H1 (cell line): ENCODE measurements around the gene IRF4. TPM values are rescaled to one million over a fixed set of nuclear protein-coding genes. Genes with fewer than 3 reads are reported as not detected.

Source experiments
- BCL11A ChIP-seq, 2 experiments: IDR thresholded peaks; one replicate each; pipeline ENCODE4 v1.6.1; 2011; ENCODE audit warnings: low read depth in 2 of 2, low read length in 2 of 2, mild to moderate bottlenecking in 2 of 2
- EP300 ChIP-seq, 2 experiments: IDR thresholded peaks; 1 replicate in 1 of 2; 2 replicates in 1 of 2; pipeline ENCODE4 v1.6.1; 2011 to 2012; ENCODE audit warnings: low read depth in 2 of 2, low read length in 2 of 2, mild to moderate bottlenecking in 2 of 2, borderline replicate concordance in 1 of 2, inconsistent platforms in 1 of 2, moderate library complexity in 1 of 2
- FOSL1 ChIP-seq: IDR thresholded peaks from 2 replicates; pipeline ENCODE4 v1.6.1; 2011; ENCODE audit warnings: mild to moderate bottlenecking, low read depth, low read length, moderate library complexity; ENCODE audit not compliant: insufficient read depth
- KDM4A ChIP-seq: IDR thresholded peaks from one replicate; pipeline ENCODE4 v1.7.1; 2012; ENCODE audit warnings: low read depth, mild to moderate bottlenecking, moderate library complexity, low read length, inconsistent platforms; ENCODE audit not compliant: severe bottlenecking
- NANOG ChIP-seq: IDR thresholded peaks from 2 replicates; pipeline ENCODE4 v1.6.1; 2011; ENCODE audit warnings: low read length, low read depth, mild to moderate bottlenecking, inconsistent platforms; ENCODE audit not compliant: insufficient read depth, poor library complexity, severe bottlenecking
- RFX5 ChIP-seq: IDR thresholded peaks from 2 replicates; pipeline ENCODE4 v1.6.1; 2011; ENCODE audit warnings: low read depth, low read length, improper control_type of control experiment, borderline replicate concordance
- SIN3A ChIP-seq, 2 experiments: IDR thresholded peaks in 1 of 2; conservative IDR thresholded peaks in 1 of 2; 2 replicates each; pipeline ENCODE4 v1.6.1; 2011 to 2012; ENCODE audit warnings: low read length in 2 of 2, improper control_type of control experiment in 1 of 2, low read depth in 1 of 2, mild to moderate bottlenecking in 1 of 2
- TBP ChIP-seq: IDR thresholded peaks from 2 replicates; pipeline ENCODE4 v1.6.1; 2011; ENCODE audit warnings: low read depth, low read length, improper control_type of control experiment
- polyA plus RNA-seq, 7 experiments: library from polyadenylated mRNA; depleted of rRNA in 3 of 7; stranded (reverse) in 5 of 7; unstranded in 2 of 7; fragments of >200 nt in 5 of 7; fragments of 200-250 nt in 2 of 7; gene quantifications; 1 replicate in 5 of 7; 2 replicates in 1 of 7; 4 replicates in 1 of 7; pipeline versions ENCODE4 v1.2.1 to v1.2.3, GENCODE V29; 2011 to 2013; ENCODE audit warnings: missing spikeins in 2 of 7, mixed read lengths in 2 of 7
- total RNA-seq: library from RNA; stranded (reverse); fragmentation: NEBNext Ultra II Directional; extraction: Animal tissue kit (Norgen Biotek cat#: 25700); gene quantifications from 2 replicates; pipeline ENCODE4 v1.2.1, GENCODE V29; 2021
- TF ChIP-seq, protein P1 (sequence below), 3 experiments: IDR thresholded peaks; 1 replicate in 2 of 3; 2 replicates in 1 of 3; pipeline versions ENCODE4 v1.5.1 to v1.6.1; 2011; ENCODE audit warnings: low read length in 3 of 3, mild to moderate bottlenecking in 3 of 3, inconsistent platforms in 2 of 3, low read depth in 1 of 3, moderate library complexity in 1 of 3; ENCODE audit not compliant: insufficient read depth in 1 of 3; ENCODE audit errors: control extremely low read depth in 1 of 3

The IRF4 gene
- total and polyA plus RNA-seq, 2 of the 8 experiments (the other 6 are each of a cell fraction or from before 2014, with no cell fraction given), result 0.77 to 2.1 TPM

GRCh38 chr6:436308-437036 is 44.9 kb downstream of the IRF4 start (continued):
- TF ChIP-seq KDM4A (no peak), RFX5 (no peak), BCL11A (IDR thresholded peaks at IDR 0.05; ENCODE audit: low read depth in 2 of 2, low read length in 2 of 2) (no peak), SIN3A (conservative IDR thresholded peaks at IDR 0.05 in 1 of 2, IDR thresholded peaks at IDR 0.05 in 1 of 2; ENCODE audit: low read depth in 1 of 2, low read length in 2 of 2) (no peak), NANOG (no peak), EP300 (IDR thresholded peaks at IDR 0.05; ENCODE audit: borderline replicate concordance in 1 of 2, low read depth in 2 of 2, low read length in 2 of 2) (no peak), FOSL1 (no peak), TBP (no peak)
- TF ChIP-seq, protein P1, sequence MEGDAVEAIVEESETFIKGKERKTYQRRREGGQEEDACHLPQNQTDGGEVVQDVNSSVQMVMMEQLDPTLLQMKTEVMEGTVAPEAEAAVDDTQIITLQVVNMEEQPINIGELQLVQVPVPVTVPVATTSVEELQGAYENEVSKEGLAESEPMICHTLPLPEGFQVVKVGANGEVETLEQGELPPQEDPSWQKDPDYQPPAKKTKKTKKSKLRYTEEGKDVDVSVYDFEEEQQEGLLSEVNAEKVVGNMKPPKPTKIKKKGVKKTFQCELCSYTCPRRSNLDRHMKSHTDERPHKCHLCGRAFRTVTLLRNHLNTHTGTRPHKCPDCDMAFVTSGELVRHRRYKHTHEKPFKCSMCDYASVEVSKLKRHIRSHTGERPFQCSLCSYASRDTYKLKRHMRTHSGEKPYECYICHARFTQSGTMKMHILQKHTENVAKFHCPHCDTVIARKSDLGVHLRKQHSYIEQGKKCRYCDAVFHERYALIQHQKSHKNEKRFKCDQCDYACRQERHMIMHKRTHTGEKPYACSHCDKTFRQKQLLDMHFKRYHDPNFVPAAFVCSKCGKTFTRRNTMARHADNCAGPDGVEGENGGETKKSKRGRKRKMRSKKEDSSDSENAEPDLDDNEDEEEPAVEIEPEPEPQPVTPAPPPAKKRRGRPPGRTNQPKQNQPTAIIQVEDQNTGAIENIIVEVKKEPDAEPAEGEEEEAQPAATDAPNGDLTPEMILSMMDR (IDR thresholded peaks at IDR 0.05; ENCODE audit: control extremely low read depth in 1 of 3, insufficient read depth in 1 of 3, low read depth in 1 of 3, low read length in 3 of 3), result no peak
